Muscle of leg (tissue), 11 donors: ENCODE results near the gene ZNF333. TPM values are rescaled to one million over a fixed set of nuclear protein-coding genes. Genes with fewer than 3 reads are reported as not detected.

Experiments used
- DNase-seq: peaks from one replicate; pipeline ENCODE4 v3.0.0; 2013
- H3K27ac ChIP-seq: one replicate; pipeline ENCODE4 v1.5.1; 2013; ENCODE audit warnings: mild to moderate bottlenecking, low read length, control low read depth
- H3K27me3 ChIP-seq: one replicate; pipeline ENCODE4 v1.6.1; 2013; ENCODE audit warnings: low read length; ENCODE audit not compliant: control insufficient read depth, insufficient read depth
- H3K36me3 ChIP-seq: one replicate; pipeline ENCODE4 v1.6.1; 2013; ENCODE audit warnings: low read length; ENCODE audit not compliant: control insufficient read depth, insufficient read depth
- H3K4me1 ChIP-seq: one replicate; pipeline ENCODE4 v1.6.1; 2013; ENCODE audit warnings: low read length; ENCODE audit not compliant: control insufficient read depth, insufficient read depth
- H3K4me3 ChIP-seq: one replicate; pipeline ENCODE4 v1.5.1; 2013; ENCODE audit warnings: low read length, control low read depth
- H3K9me3 ChIP-seq: replicated peaks from 2 replicates; pipeline ENCODE4 v1.6.1; 2013; ENCODE audit warnings: low read depth, low read length; ENCODE audit not compliant: control insufficient read depth
- WGBS: methylation state at CpG from one replicate; pipeline ENCODE4 v1.1.5; 2013; ENCODE audit warnings: missing lambda C conversion rate; ENCODE audit not compliant: insufficient coverage; 5-methylcytosine and 5-hydroxymethylcytosine counted together
- polyA plus RNA-seq, 8 donors: library from polyadenylated mRNA; unstranded; fragments of 120-200 nt; gene quantifications; one replicate each; pipeline versions ENCODE4 v1.2.1 to v1.2.3, GENCODE V29; 2013; ENCODE audit warnings: inconsistent platforms in 1 of 8, low replicate concordance in 1 of 8; ENCODE audit not compliant: insufficient read length in 8 of 8, insufficient read depth in 1 of 8
- total RNA-seq: library from RNA; stranded (reverse); fragments of 120-200 nt; gene quantifications from one replicate; pipeline ENCODE4 v1.2.4, GENCODE V29; 2013

ZNF333 gene
- total and polyA plus RNA-seq, 9 donors, result 12.2 to 25.5 (median 17.8) TPM

DNA sequence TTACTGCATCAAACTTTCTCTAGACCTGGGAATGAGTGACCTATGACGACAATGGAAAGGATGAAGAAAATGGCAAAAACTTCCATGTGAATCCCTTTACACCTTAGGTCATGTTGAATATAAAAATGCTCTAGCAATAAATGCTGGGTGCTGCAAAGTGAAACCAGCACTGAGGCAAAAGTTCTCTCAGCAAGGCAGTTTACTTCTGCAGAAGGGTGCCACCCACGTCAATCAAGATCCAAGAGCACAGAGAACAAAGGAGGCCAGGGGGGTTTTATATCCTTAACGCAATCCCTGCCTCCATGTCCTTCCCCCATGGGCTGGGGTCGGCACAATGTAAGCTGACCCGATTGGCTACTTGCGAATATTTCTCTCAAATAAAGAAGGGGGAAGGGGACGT, 38.7 kb downstream of the ZNF333 start:
- Histone ChIP-seq H3K9me3 (peaks cover 26% of the 10 kb centered on the region), H3K36me3 (no peaks in the 10 kb centered on the region), H3K27me3 (no peaks in the 10 kb centered on the region), H3K27ac (no peak overlapping the region), H3K4me1 (no peaks in the 10 kb centered on the region), H3K4me3 (no peak overlapping the region)
- 95% methylated on average over 3 of the region's 7 CpGs for WGBS
- DNase-seq, result no peak

GRCh38 chr19:14731200-14731599, 41.4 kb downstream of the ZNF333 start:
- Histone ChIP-seq H3K4me1 (no peaks in the 10 kb centered on the region), H3K27me3 (no peaks in the 10 kb centered on the region)
- WGBS, result 65% methylated on average over 10 of the region's 10 CpGs

DNA sequence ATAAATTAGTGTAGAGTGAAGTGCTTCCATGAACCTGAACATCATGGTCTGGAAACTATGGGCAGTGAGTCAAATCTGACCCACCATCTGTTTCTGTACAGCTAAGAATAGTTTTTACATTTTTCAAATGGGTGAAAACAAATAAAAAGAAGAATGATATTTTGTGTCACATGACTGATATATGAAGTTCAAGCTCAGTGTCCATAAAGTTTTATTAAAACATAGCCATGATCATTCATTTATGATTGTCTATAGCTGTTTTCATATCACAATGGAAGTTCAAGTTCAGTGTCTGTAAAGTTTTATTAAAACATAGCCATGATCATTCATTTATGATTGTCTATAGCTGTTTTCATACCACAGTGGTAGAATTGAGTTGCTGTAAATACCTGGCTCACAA, 42.7 kb downstream of the ZNF333 start:
- Histone ChIP-seq H3K4me1 (no peaks in the 10 kb centered on the region), H3K27me3 (no peaks in the 10 kb centered on the region), H3K27ac (no peak overlapping the region), H3K36me3 (no peaks in the 10 kb centered on the region), H3K4me3 (no peak overlapping the region), H3K9me3 (peaks cover 5% of the 10 kb centered on the region)
- DNase-seq, result no peak

More at GRCh38 chr19:14731200-14731599, 41.4 kb downstream of the ZNF333 start:
- Histone ChIP-seq H3K9me3 (peaks cover 10% of the 10 kb centered on the region), H3K4me3 (no peak overlapping the region), H3K36me3 (no peaks in the 10 kb centered on the region), H3K27ac (no peak overlapping the region)
- no peak for DNase-seq

GRCh38 chr19:14733574-14733973, 43.7 kb downstream of the ZNF333 start:
- no peaks in the 10 kb centered on the region for H3K36me3 ChIP-seq
- peaks cover 5% of the 10 kb centered on the region for H3K9me3 ChIP-seq
- no peaks in the 10 kb centered on the region for H3K27me3 ChIP-seq
- WGBS, result 100% methylated on average over 1 of the region's 1 CpG
- no peak overlapping the region for H3K27ac ChIP-seq
- no peak overlapping the region for H3K4me3 ChIP-seq
- no peaks in the 10 kb centered on the region for H3K4me1 ChIP-seq
- DNase-seq, result no peak

DNA sequence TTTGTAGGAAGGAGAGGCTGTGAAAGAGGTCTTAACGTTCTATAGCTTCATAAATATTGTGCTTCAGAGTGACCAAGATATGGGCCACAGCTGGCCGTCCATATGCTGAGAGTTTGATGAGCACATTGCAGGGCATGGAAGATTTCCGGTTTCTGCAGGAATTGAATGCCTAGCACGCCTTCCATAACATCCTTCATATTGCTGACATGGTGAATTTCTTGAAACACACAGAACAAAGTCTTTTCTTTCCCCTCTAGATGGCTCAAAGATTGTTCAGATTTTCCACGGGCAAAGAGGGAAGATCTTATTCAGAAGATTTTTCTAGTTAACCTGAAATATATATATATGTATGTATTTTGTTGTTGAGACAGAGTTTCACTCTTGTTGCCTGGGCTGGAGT, 46.1 kb downstream of the ZNF333 start:
- H3K9me3 ChIP-seq, result no peaks in the 10 kb centered on the region
- no peak overlapping the region for H3K27ac ChIP-seq
- no peaks in the 10 kb centered on the region for H3K27me3 ChIP-seq
- no peak for DNase-seq
- WGBS, result 50% methylated on average over 2 of the region's 5 CpGs
- H3K4me1 ChIP-seq, result no peaks in the 10 kb centered on the region
- no peak overlapping the region for H3K4me3 ChIP-seq
- H3K36me3 ChIP-seq, result no peaks in the 10 kb centered on the region

DNA sequence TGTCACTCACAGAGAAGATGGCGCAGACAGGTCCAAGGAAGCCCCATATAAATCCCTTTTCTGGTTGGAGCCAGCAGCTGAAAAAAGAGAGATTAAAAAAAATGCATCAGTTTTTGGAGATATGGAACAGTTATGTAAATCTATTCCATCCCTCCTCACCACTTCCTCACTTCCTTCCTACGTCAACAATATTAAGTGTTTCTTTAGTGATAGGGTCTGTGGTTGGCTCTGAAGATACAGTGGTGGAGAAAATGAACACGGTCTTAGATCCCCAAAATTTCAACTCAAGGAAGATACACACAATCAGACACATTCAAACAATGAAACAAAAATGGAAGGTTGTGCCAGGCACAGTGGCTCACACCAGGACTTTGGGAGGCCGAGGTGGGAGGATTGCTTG, 57.0 kb downstream of the ZNF333 start:
- no peak overlapping the region for H3K4me3 ChIP-seq
- H3K36me3 ChIP-seq, result no peaks in the 10 kb centered on the region
- no CpG with 5 or more reads among the region's 4 CpGs for WGBS
- no peak for DNase-seq
- no peaks in the 10 kb centered on the region for H3K9me3 ChIP-seq
- H3K4me1 ChIP-seq, result no peaks in the 10 kb centered on the region
- no peak overlapping the region for H3K27ac ChIP-seq
- H3K27me3 ChIP-seq, result no peaks in the 10 kb centered on the region

DNA sequence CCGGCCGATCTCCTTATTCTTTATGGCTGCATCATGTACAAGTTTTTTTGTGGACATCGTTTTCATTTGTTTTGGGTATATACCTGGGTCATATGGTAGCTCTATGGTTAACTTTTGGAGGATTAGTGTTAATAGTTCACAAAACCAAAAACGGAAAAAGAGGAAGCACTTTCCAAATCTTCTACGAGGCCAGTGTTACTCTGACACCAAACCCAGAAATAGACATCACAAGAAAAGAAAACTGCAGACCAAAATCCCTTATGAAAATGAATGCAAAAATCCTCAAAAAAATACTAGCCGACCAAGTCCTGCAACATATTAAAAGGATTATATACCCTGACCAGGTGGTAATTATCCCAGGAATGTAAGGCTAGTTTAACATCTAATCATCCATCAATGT, 58.8 kb downstream of the ZNF333 start:
- no peaks in the 10 kb centered on the region for H3K4me1 ChIP-seq
- H3K9me3 ChIP-seq, result no peaks in the 10 kb centered on the region
- no peak overlapping the region for H3K27ac ChIP-seq
- no peak for DNase-seq
- H3K27me3 ChIP-seq, result no peaks in the 10 kb centered on the region
- WGBS, result 100% methylated on average over 1 of the region's 6 CpGs
- H3K4me3 ChIP-seq, result no peak overlapping the region
- no peaks in the 10 kb centered on the region for H3K36me3 ChIP-seq

DNA sequence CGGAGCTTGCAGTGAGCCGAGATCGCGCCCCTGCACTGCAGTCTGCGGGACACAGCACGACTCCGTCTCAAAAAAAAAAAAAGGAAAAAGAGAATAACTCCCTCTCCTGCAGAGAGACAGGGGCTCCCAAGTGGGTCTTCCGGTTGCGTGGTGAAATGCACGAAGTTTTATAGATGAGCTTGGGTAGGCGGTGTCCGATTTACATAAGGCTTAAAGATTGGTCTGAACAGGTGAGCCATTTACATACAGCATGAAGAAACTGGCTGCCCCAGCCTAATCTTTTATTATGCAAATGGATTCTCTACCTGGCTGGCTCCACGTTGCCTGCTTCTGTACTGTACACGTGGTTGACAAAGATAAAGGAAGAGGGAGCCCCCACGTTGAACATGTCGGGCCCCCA, 69.0 kb downstream of the ZNF333 start:
- no peaks in the 10 kb centered on the region for H3K4me1 ChIP-seq
- H3K36me3 ChIP-seq, result no peaks in the 10 kb centered on the region
- no peaks in the 10 kb centered on the region for H3K9me3 ChIP-seq
- 50% methylated on average over 3 of the region's 16 CpGs for WGBS
- no peaks in the 10 kb centered on the region for H3K27me3 ChIP-seq
- DNase-seq, result no peak
- H3K4me3 ChIP-seq, result no peak overlapping the region
- H3K27ac ChIP-seq, result no peak overlapping the region

DNA sequence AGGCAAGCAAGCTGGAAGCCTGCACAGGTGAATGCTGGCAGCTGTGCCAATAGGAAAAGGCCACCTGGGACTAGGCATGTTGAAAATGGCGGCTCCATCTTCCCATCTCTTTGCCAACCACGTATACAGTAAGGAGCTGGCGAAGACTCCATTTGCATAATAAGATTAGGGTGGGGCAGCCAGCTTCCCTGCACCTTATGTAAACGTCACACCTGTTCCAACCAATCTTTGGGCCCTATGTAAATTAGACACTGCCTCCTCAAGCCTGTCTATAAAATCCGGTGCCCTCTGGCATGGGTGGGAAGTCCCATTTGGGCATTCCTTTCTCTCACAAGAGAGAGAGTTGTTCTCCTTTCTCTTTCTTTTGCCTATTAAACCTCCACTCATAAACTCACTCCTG, 71.8 kb downstream of the ZNF333 start:
- WGBS, result 60% methylated on average over 2 of the region's 5 CpGs
- no peaks in the 10 kb centered on the region for H3K36me3 ChIP-seq

GRCh38 chr19:14762111-14762510, 72.3 kb downstream of the ZNF333 start:
- no peak overlapping the region for H3K27ac ChIP-seq
- no peaks in the 10 kb centered on the region for H3K9me3 ChIP-seq
- H3K4me1 ChIP-seq, result no peaks in the 10 kb centered on the region
- H3K27me3 ChIP-seq, result no peaks in the 10 kb centered on the region
- no peak overlapping the region for H3K4me3 ChIP-seq
- 100% methylated on average over 1 of the region's 2 CpGs for WGBS
- no peaks in the 10 kb centered on the region for H3K36me3 ChIP-seq
- DNase-seq, result no peak

More for the DNA sequence above, 71.8 kb downstream of the ZNF333 start:
- H3K9me3 ChIP-seq, result no peaks in the 10 kb centered on the region
- H3K4me3 ChIP-seq, result no peak overlapping the region
- DNase-seq, result no peak
- H3K4me1 ChIP-seq, result no peaks in the 10 kb centered on the region
- no peaks in the 10 kb centered on the region for H3K27me3 ChIP-seq
- H3K27ac ChIP-seq, result no peak overlapping the region

GRCh38 chr19:14763497-14764145, 73.8 kb downstream of the ZNF333 start:
- H3K4me1 ChIP-seq, result no peaks in the 10 kb centered on the region
- H3K9me3 ChIP-seq, result no peaks in the 10 kb centered on the region
- H3K4me3 ChIP-seq, result no peak overlapping the region
- H3K27ac ChIP-seq, result no peak overlapping the region
- no peaks in the 10 kb centered on the region for H3K36me3 ChIP-seq
- WGBS, result 73% methylated on average over 4 of the region's 4 CpGs
- H3K27me3 ChIP-seq, result no peaks in the 10 kb centered on the region
- DNase-seq, result no peak
